AG10803 (cell line): ENCODE results near the gene ARHGEF40.
A peak's percentile ranks its signal among the peaks of the same experiment; 100 is the strongest.

Experiments used
- DNase-seq: peaks from one replicate; pipeline ENCODE4 v3.0.0; 2010; ENCODE audit warnings: low read depth
- H3K4me3 ChIP-seq: 2 replicates; pipeline ENCODE4 v1.5.1; 2011; ENCODE audit warnings: mild to moderate bottlenecking, low read length, control low read depth
- CTCF ChIP-seq: conservative IDR thresholded peaks from 2 replicates; pipeline ENCODE4 v1.5.1; 2011; ENCODE audit warnings: mild to moderate bottlenecking, low read length, control low read depth, inconsistent platforms

ARHGEF40 gene

GRCh38 chr14:21090940-21091663, 21.0 kb downstream of the ARHGEF40 start:
- TF ChIP-seq CTCF = no peak
- DNase-seq = no peak
- no peak overlapping the region for H3K4me3 ChIP-seq

- no peak overlapping the region for H3K4me3 ChIP-seq
- no peak for DNase-seq
- TF ChIP-seq CTCF = no peak
These were observed 21.7 kb downstream of the ARHGEF40 start for GRCh38 chr14:21091821-21092272.

GRCh38 chr14:21092273-21093011, 22.3 kb downstream of the ARHGEF40 start:
- no peak overlapping the region for H3K4me3 ChIP-seq
- DNase-seq = peak; percentile 59
- peak; percentile 100 for TF ChIP-seq CTCF

GRCh38 chr14:21093018-21093417, 22.9 kb downstream of the ARHGEF40 start:
- DNase-seq = no peak
- no peak for TF ChIP-seq CTCF
- H3K4me3 ChIP-seq = no peak overlapping the region

GRCh38 chr14:21093769-21094681, 23.9 kb downstream of the ARHGEF40 start:
- TF ChIP-seq CTCF = peak; percentile 39
- H3K4me3 ChIP-seq = no peak overlapping the region
- DNase-seq = no peak

GRCh38 chr14:21095430-21096205, 25.5 kb downstream of the ARHGEF40 start:
- no peak for TF ChIP-seq CTCF
- peak; percentile 63 for DNase-seq
- H3K4me3 ChIP-seq = no peak overlapping the region
